EL (cell line): ENCODE data around the gene TNXB.
"Not testable (repeated sequence)": the region's sequence is repeated elsewhere in the genome, so short reads cannot be mapped to it uniquely, and the experiment has no call there.

Experiments
- DNase-seq: peaks from one replicate; pipeline ENCODE4 v3.0.0-alpha.2; 2016

TNXB gene

DNA sequence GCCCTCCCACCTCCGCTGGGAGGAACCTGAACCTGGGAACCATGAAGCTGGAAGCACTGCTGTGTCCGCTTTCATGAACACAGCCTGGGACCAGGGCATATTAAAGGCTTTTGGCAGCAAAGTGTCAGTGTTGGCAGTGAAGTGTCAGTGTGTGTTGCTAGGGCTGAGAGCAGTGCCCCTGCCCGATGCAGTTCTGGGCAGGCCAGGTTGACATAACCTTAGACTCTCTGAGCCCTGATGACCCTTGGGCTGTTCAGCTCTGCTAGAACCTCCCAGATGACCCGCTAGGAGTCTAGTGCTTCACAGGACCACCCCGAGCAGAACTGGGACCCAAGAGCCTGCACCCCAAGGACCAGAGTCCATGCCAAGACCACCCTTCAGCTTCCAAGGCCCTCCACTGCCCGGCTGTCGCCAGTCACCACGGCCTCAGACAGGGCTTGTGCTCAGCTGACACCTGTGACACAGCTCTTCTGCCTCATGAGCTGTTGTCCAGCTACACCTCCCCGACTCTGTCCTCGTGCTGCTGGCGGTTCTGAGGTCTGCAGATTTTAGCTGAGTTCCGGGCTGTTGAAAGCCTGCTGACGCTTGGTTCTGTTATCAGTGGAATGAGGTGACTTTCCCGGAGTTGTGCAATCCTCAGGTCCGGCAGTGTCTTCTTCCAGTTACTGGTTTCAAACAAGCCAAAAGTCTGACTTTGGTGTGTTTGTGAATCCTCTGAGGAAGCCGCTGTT lies 73.7 kb downstream of the TNXB start:
- not testable (repeated sequence) for DNase-seq

DNA sequence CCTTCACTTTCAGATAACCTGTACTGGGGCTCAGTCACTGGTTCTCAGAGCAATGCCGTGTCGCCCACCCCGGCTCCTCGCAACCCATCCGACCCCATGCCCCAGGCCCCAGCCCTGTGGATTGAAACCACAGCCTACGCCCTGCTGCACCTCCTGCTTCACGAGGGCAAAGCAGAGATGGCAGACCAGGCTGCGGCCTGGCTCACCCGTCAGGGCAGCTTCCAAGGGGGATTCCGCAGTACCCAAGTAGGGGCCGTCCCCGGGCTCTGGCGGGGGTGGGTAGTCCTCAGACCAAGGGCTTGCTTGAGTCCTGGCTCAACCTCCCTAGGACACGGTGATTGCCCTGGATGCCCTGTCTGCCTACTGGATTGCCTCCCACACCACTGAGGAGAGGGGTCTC lies 79.6 kb downstream of the TNXB start:
- DNase-seq, result not testable (repeated sequence)

DNA sequence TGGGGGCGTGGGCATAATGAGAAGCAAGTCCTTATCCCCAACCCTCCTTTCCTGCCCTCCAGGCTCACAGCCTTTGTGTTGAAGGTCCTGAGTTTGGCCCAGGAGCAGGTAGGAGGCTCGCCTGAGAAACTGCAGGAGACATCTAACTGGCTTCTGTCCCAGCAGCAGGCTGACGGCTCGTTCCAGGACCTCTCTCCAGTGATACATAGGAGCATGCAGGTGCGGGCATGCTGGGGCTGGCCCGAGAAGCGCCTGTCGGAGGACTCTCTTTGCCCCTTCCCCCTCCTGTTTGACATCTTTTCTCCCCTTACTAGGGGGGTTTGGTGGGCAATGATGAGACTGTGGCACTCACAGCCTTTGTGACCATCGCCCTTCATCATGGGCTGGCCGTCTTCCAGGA lies 80.5 kb downstream of the TNXB start:
- not testable (repeated sequence) for DNase-seq

DNA sequence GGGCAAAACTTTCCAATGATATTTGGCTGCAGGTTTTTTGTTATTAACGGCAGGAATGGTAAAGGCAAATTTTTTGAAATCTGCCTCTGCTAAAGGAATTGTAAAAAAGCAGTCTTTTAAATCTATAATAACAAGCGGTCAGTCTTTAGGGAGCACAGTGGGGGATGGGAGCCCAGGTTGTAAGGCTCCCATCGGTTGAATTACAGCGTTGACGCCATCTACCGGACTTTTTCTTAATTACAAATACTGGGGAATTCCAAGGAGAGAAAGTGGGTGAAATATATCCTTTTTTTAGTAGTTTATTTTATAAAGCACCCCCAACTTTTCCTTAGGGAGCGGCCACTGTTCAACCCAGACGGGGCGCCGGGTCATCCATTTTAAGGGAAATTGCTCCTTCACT lies 87.0 kb downstream of the TNXB start:
- not testable (repeated sequence) for DNase-seq

DNA sequence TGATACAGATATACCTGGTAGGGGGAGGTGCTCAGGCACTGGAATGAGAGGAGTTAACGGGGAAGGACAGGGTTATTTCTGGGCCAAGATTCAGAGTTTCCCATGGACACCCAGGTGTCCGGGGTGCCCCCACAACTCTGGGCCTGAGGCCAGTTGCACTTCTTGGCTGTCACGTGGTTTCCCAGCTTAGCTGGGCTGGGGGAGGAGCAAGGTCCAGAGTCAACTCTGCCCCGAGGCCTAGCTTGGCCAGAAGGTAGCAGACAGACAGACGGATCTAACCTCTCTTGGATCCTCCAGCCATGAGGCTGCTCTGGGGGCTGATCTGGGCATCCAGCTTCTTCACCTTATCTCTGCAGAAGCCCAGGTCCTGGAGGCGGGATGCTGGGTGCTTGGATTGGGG lies 94.6 kb downstream of the TNXB start, which contains the start of gene C4B:
Gene C4B, plus strand, starts transcription at position 249 of the 400 bp plus-strand sequence. Its CDS starts 51 bp downstream, at position 300.
- DNase-seq, result not testable (repeated sequence)

DNA sequence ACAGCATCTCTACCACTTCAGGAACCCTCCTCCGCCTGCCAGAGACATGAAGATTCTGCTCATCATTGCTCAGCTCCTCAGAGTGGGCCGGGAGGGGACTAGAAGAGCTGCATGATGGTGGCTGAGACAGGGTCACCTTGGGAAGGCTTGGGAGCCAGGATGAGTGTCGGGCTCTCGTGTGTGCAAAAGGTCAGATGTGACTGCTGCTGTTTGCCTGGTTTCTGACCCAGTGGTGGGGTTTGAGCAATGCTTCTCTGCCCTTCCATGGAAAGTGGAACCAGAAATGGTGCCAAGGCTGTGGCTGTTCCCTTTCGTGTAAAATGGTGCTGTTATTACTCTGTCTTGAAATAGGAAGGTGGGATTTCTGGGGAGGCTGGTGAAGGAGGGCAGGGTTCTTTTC lies 95.4 kb downstream of the TNXB start:
- DNase-seq, result not testable (repeated sequence)

DNA sequence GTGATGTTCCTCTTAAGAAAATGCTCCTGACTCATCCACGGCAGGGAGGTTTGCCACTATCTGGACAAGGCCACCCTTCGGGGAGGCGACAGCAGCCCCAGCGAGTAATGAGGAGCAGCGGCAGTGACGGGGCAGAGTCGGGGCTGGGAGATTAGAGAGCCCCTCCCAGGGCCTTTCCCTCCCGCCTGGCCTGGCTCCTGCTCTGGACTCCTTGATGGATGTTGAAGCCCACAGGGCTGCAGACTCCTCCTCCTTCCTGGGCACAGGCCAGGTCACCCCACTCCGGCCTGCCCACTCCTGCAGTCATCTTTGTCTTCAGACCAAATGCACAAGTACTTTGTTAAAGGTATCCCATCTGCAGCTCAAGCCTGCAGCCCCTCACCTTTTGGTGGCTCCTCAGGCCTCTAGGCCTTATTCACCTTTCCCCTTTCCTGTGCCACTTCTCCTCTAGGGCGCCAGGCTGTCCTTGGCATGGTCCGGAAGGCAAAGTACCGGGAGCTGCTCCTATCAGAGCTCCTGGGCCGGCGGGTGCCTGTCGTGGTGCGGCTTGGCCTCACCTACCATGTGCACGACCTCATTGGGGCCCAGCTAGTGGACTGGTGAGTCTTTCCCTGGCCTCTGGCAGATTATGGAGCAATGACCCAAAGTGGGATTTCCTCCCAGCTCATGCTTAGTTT lies 96.1 kb downstream of the TNXB start:
- not testable (repeated sequence) for DNase-seq

DNA sequence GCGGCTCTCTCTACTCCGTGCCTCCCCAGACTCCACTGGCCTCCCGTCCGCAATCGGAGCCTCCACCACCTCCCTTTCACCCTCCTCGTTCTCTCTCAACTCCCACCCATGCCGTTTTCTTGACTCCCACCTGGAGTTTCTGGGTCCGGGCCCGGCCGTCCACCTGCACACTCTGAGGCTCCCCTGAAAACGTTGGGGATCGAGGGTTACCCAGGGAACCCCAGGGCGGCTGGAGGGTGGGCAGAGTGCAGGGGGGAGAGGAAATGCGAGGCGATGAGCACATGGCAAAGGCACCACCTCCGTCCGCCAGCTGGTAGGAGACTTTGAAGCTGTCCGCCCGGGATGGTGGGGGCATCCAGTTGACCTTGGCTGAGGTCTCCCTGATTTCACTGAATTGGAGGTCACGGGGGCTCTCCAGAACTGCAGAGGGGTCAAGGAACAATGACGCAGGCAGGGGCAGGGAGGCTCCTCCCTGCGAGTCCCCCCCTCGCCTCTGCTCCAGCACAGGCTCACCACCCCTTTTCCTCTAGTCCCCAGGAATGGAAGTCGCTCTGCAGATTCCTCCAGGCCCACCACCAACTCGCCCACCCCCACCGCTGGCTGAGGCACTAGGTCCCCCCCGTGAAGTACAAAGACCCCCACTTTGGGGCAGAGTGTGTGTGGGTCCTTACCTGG lies 98.1 kb downstream of the TNXB start:
- DNase-seq, result not testable (repeated sequence)

DNA sequence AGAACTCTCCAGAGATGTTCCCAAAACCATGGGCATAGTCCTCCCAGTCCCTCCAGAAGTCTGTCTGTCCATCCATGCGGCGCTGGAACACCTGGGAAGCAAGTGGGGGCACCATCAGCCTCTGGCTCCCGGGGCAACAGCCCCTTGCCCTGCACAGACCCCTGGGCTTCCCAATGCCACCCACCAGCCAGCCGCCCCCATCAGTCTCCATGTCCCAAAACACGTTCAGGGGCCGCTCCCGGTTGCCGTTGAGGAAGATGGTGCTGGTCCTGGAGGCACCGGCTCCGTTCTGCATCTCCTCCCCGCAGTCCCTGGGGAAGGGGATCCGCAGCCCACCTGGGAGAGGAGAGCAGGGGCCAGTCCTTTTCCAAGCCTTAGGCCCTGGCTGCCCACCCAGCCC lies 99.6 kb downstream of the TNXB start:
- DNase-seq, result not testable (repeated sequence)

DNA sequence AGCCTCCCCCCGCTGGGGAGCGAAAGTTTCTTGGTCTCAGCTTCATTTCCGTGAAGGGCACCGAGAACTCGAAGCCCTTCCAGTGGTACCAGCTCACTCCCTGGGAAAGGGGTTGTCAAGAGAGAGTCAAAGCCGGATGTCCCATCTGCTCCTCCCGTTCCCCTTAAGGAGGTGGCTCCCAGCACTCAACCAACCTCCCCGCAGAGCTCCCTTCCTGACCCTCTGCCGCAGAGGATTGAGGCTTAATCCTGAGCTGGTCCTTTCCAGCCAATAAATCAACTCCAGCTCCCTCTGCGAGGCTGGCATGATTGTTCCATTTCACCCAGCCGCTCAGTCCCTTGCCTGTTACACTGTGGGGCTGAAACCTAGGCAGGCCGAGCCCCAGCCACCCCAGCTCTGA lies 100.5 kb downstream of the TNXB start:
- not testable (repeated sequence) for DNase-seq

DNA sequence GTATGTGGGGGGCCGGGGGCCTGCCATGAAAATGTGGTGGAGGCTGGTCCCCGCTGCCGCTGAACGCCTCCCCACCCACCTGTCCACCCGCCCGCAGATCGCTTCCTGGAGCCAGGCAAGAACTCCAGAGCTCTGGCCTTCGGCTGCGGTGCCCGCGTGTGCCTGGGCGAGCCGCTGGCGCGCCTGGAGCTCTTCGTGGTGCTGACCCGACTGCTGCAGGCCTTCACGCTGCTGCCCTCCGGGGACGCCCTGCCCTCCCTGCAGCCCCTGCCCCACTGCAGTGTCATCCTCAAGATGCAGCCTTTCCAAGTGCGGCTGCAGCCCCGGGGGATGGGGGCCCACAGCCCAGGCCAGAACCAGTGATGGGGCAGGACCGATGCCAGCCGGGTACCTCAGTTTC lies 101.1 kb downstream of the TNXB start:
- DNase-seq, result not testable (repeated sequence)

DNA sequence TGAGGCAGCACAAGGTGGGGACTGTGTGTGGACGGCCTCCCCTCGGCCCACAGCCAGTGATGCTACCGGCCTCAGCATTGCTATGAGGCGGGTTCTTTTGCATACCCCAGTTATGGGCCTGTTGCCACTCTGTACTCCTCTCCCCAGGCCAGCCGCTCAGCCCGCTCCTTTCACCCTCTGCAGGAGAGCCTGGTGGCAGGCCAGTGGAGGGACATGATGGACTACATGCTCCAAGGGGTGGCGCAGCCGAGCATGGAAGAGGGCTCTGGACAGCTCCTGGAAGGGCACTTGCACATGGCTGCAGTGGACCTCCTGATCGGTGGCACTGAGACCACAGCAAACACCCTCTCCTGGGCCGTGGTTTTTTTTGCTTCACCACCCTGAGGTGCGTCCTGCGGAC lies 102.1 kb downstream of the TNXB start:
- DNase-seq, result not testable (repeated sequence)

DNA sequence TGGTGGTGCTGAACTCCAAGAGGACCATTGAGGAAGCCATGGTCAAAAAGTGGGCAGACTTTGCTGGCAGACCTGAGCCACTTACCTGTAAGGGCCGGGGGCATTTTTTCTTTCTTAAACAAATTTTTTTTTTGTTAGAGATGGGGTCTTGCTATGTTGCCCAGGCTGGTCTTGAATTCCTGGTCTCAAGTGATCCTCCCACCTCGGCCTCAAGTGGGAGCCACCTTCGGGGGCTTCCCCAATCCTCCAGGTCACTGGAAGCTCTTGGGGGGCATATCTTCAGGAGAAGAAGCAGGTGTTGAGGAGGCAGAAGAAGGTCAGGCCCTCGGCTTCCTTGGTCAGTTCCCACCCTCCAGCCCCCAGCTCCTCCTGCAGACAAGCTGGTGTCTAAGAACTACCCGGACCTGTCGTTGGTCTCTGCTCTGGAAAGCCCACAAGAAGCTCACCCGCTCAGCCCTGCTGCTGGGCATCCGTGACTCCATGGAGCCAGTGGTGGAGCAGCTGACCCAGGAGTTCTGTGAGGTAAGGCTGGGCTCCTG lies 103.1 kb downstream of the TNXB start:
- DNase-seq, result not testable (repeated sequence)

DNA sequence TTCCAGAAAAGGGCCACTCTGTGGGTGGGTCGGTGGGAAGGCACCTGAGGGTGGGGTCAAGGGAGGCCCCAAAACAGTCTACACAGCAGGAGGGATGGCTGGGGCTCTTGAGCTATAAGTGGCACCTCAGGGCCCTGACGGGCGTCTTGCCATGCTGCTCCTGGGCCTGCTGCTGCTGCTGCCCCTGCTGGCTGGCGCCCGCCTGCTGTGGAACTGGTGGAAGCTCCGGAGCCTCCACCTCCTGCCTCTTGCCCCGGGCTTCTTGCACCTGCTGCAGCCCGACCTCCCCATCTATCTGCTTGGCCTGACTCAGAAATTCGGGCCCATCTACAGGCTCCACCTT lies 103.6 kb downstream of the TNXB start:
- not testable (repeated sequence) for DNase-seq

DNA sequence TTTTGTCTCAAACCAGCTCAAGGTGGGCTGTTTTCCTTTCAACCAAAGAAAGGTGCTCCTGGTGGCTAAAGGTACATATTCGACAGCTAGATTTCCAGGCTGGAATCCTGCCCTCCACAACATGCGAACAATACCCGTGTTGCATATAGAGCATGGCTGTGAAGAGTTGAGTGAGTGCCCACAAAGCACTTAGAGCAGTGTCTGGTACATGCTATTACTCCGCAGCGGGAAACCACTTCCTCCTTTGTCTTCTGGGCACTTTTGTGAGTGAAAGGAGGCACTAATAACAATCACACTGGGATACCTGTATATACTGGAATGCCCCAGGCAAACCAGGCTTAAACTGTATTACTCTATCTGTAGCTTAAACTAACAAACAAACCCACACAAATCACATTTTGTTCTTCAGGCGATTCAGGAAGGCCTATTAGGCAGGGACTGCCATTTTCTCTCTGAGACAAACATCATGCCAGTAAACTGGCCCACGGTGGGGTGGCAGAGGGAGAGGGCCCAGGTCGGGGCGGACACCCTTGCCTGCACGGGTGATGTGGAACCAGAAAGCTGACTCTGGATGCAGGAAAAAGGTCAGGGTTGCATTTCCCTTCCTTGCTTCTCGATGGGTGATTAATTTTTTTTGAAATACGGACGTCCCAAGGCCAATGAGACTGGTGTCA lies 104.1 kb downstream of the TNXB start:
- not testable (repeated sequence) for DNase-seq

DNA sequence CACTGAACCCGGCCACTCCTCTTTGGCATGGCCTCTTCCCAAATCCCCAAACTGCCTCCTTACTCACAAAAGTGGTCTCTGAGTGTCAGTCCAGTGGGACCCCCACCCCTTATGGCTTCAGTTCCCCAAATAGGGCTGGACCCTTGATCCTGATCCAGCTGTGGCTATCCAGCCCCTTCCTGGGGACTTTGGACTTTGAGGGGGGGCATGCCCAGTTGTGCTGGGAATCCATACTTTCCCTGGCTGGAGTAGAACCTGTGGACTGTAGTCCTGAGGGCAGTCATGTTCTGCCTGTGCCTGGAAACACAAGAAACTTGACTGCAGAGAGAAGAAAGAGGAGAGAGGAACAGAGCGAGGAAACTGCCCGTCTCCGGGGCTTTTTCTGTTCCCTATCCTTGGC lies 104.7 kb downstream of the TNXB start:
- not testable (repeated sequence) for DNase-seq

DNA sequence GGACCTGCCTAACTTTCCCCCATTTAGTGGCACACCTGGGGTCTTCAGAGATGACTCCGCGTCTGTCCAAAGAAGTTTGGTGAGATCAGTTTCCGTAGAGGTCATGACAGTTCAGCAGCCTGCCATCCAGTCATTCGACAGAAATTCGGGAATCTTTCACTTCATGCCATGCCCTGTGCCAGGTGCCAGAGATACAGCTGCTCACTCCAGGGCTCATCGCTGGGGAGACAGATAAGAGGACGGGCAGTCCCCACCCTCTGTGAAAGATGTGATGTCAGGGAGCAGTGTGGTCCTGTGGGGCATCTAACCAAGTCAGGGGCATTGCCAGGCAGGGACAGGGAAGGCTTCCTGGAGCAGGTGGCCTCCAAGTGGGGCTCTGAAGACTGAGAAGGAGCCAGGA lies 105.8 kb downstream of the TNXB start:
- not testable (repeated sequence) for DNase-seq

DNA sequence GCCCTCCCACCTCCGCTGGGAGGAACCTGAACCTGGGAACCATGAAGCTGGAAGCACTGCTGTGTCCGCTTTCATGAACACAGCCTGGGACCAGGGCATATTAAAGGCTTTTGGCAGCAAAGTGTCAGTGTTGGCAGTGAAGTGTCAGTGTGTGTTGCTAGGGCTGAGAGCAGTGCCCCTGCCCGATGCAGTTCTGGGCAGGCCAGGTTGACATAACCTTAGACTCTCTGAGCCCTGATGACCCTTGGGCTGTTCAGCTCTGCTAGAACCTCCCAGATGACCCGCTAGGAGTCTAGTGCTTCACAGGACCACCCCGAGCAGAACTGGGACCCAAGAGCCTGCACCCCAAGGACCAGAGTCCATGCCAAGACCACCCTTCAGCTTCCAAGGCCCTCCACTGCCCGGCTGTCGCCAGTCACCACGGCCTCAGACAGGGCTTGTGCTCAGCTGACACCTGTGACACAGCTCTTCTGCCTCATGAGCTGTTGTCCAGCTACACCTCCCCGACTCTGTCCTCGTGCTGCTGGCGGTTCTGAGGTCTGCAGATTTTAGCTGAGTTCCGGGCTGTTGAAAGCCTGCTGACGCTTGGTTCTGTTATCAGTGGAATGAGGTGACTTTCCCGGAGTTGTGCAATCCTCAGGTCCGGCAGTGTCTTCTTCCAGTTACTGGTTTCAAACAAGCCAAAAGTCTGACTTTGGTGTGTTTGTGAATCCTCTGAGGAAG lies 106.4 kb downstream of the TNXB start:
- DNase-seq, result not testable (repeated sequence)

DNA sequence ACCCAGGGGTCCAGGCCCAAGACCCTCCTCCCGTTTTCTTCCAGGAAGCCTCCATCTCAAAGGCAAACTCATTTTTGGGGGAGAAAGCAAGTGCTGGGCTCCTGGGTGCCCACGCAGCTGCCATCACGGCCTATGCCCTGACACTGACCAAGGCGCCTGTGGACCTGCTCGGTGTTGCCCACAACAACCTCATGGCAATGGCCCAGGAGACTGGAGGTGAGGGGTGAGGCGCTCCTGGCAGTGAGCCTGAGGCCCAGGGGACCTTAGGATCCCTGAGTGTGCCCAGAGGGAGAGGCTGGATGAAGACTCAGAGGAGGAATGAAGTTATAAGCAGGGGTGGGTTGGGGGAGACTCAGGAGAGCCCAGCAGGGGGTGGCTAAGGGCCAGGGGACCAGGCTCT lies 112.8 kb downstream of the TNXB start:
- not testable (repeated sequence) for DNase-seq

DNA sequence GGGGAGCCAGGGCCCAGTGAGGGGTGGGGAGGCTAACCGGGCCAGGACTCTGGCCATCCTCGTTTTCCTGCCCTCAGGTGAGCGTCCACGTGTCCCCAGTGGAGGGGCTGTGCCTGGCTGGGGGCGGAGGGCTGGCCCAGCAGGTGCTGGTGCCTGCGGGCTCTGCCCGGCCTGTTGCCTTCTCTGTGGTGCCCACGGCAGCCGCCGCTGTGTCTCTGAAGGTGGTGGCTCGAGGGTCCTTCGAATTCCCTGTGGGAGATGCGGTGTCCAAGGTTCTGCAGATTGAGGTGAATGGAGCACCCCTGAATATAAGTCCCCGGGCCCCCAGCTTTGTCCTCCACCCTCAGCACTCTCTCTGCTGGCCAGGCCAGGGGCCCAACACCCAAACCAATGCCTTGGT lies 114.7 kb downstream of the TNXB start:
- DNase-seq, result not testable (repeated sequence)
